HepG2 (cell line): ENCODE results near the gene DTYMK. TPM values are rescaled to one million over a fixed set of nuclear protein-coding genes. Genes with fewer than 3 reads are reported as not detected.

Source experiments
- ATF7 ChIP-seq, 2 experiments: fragments of 450-650 bp in 1 of 2; sonication (generic) in 1 of 2; formaldehyde crosslinking in 1 of 2; IDR thresholded peaks; 2 replicates each; pipeline versions ENCODE4 v1.4.0 to v1.6.1; 2016 to 2020; ENCODE audit warnings: antibody characterized with exemption in 1 of 2, mild to moderate bottlenecking in 1 of 2, missing genetic modification reagents in 1 of 2
- DNMT3B ChIP-seq: conservative IDR thresholded peaks from 2 replicates; pipeline ENCODE4 v1.6.1; 2016; ENCODE audit warnings: missing biosample characterization, control low read depth
- HMG20A ChIP-seq: IDR thresholded peaks from 2 replicates; pipeline ENCODE4 v1.6.1; 2016; ENCODE audit warnings: borderline replicate concordance
- ISX ChIP-seq: sonication (generic); formaldehyde crosslinking; conservative IDR thresholded peaks from 2 replicates; pipeline ENCODE4 v1.5.0; 2020; ENCODE audit warnings: missing genetic modification reagents
- KAT2B ChIP-seq: fragments of 150-350 bp; IDR thresholded peaks from 2 replicates; pipeline ENCODE4 v1.6.1; 2014; ENCODE audit warnings: low read depth, low read length, borderline replicate concordance
- MLLT10 ChIP-seq: sonication (generic); formaldehyde crosslinking; IDR thresholded peaks from 2 replicates; pipeline ENCODE4 v1.4.0; 2020; ENCODE audit warnings: missing genetic modification reagents
- PRDM4 ChIP-seq: sonication (generic); formaldehyde crosslinking; IDR thresholded peaks from 2 replicates; pipeline ENCODE4 v1.9.0; 2021; ENCODE audit warnings: missing genetic modification reagents, borderline replicate concordance
- RBAK ChIP-seq: sonication (generic); formaldehyde crosslinking; IDR thresholded peaks from 2 replicates; pipeline ENCODE4 v1.5.1; 2020; ENCODE audit warnings: mild to moderate bottlenecking, missing genetic modification reagents
- SIX1 ChIP-seq: sonication (generic); formaldehyde crosslinking; IDR thresholded peaks from 2 replicates; pipeline ENCODE4 v1.4.0; 2020; ENCODE audit warnings: missing genetic modification reagents, borderline replicate concordance
- SPEN ChIP-seq: sonication (generic); formaldehyde crosslinking; IDR thresholded peaks from 2 replicates; pipeline ENCODE4 v1.5.1; 2020; ENCODE audit warnings: low read depth, mild to moderate bottlenecking, missing genetic modification reagents
- U2AF2 ChIP-seq: fragments of 200-400 bp; formaldehyde crosslinking; IDR thresholded peaks from 2 replicates; pipeline ENCODE4 v1.6.1; 2017; ENCODE audit warnings: low read depth, mild to moderate bottlenecking, low read length
- ZFP82 ChIP-seq: sonication (generic); formaldehyde crosslinking; IDR thresholded peaks from 2 replicates; pipeline ENCODE4 v1.5.1; 2020; ENCODE audit warnings: mild to moderate bottlenecking, missing genetic modification reagents, borderline replicate concordance
- ZNF12 ChIP-seq: sonication (generic); formaldehyde crosslinking; IDR thresholded peaks from 2 replicates; pipeline ENCODE4 v1.5.0; 2020; ENCODE audit warnings: missing genetic modification reagents
- ZNF225 ChIP-seq: sonication (generic); formaldehyde crosslinking; IDR thresholded peaks from 2 replicates; pipeline ENCODE4 v1.4.0; 2020; ENCODE audit warnings: mild to moderate bottlenecking, missing genetic modification reagents
- ZNF501 ChIP-seq: sonication (generic); formaldehyde crosslinking; IDR thresholded peaks from 2 replicates; pipeline ENCODE4 v1.5.1; 2020; ENCODE audit warnings: mild to moderate bottlenecking, moderate library complexity, missing genetic modification reagents
- ZNF605 ChIP-seq: sonication (generic); formaldehyde crosslinking; IDR thresholded peaks from 2 replicates; pipeline ENCODE4 v1.8.0; 2022; ENCODE audit warnings: mild to moderate bottlenecking, missing genetic modification reagents
- ZNF616 ChIP-seq: sonication (generic); formaldehyde crosslinking; IDR thresholded peaks from 2 replicates; pipeline ENCODE4 v1.5.0; 2020; ENCODE audit warnings: low read depth, mild to moderate bottlenecking, missing genetic modification reagents
- polyA plus RNA-seq, 8 experiments: library from polyadenylated mRNA; depleted of rRNA in 3 of 8; stranded (reverse) in 7 of 8; unstranded in 1 of 8; fragments of >200 nt; fragmentation: Illumina TruSeq in 4 of 8; extraction: Trizol in 4 of 8; gene quantifications; 2 replicates each; pipeline versions ENCODE4 v1.2.1 to v1.2.3, GENCODE V29; 2011 to 2016; ENCODE audit warnings: low read depth in 4 of 8, missing spikeins in 1 of 8, mixed read lengths in 1 of 8; ENCODE audit not compliant: insufficient read depth in 1 of 8
- total RNA-seq, 5 experiments: library from RNA; depleted of rRNA; stranded (reverse); fragments of >200 nt; fragmentation: Illumina TruSeq; extraction: Trizol; gene quantifications; 2 replicates each; pipeline ENCODE4 v1.2.3, GENCODE V29; 2016; ENCODE audit warnings: low read depth in 1 of 5
- TF ChIP-seq, protein P1 (sequence below): sonication (generic); formaldehyde crosslinking; IDR thresholded peaks from 2 replicates; pipeline ENCODE4 v1.4.0; 2020; ENCODE audit warnings: missing genetic modification reagents
- TF ChIP-seq, protein P2 (sequence below): IDR thresholded peaks from 2 replicates; pipeline ENCODE4 v1.6.1; 2016; ENCODE audit warnings: missing compliant biosample characterization, missing genetic modification reagents, borderline replicate concordance

The DTYMK gene
- total and polyA plus RNA-seq, 2 of the 13 experiments (the other 11 are each of a cell fraction or from before 2014, with no cell fraction given), result 57.5 to 134 TPM

DNA sequence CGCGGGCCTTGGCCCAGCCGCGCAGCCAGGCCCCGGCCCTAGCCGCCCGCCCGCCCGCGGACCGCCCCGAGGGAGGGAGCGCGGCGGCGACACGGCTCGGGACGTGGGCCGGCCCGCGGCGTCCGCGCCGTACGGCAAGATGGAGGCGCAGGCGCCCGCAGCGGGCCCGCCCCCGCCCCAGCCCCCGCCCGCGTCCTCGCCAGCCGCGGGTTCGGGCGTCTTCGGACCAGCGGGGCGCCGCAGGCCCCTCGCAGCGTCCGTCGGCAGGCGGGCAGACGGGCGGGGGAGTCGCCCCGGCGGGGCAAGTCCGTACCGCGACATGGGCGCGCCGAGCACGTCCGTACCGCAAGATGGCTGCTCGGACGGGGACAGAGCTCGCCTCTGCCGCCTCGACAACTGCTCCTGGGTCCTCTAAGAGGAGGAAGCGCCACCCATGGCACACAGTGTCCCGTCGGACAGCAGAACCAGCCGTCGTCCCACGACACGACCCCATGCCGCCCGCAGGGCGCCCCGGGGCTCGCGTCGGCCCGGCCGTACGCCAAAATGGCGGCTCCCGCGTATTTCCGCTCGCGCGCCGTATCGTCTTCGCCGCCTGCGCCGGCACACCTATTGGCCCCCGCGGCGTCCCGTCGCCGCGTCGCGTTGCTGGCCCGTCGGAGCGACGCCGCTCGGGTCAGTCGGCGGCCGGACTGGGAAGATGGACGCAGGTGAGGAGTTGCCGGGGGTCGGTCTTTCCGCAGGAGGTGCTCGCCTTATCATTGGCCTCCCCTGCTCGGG, 49.4 kb downstream of the DTYMK start, which contains the start of the genes ATG4B and THAP4 (continued):
- TF ChIP-seq ZNF501 (CRISPR knock-in tag), result peak; percentile 94
- TF ChIP-seq RBAK, result no peak
- TF ChIP-seq ATF7 (IDR thresholded peaks at IDR 0.05), result no peak
- no peak; the same call in 1 of the 2 replicates for TF ChIP-seq ATF7 (CRISPR knock-in tag; IDR thresholded peaks at IDR 0.05)
- peak; percentile 34; the same call in 1 of the 2 replicates for TF ChIP-seq ZNF12 (CRISPR knock-in tag)
- TF ChIP-seq ISX (CRISPR knock-in tag), result no peak
- peak; percentile 51; the same call in 1 of the 2 replicates for TF ChIP-seq ZNF616 (CRISPR knock-in tag)
- TF ChIP-seq, protein P1, sequence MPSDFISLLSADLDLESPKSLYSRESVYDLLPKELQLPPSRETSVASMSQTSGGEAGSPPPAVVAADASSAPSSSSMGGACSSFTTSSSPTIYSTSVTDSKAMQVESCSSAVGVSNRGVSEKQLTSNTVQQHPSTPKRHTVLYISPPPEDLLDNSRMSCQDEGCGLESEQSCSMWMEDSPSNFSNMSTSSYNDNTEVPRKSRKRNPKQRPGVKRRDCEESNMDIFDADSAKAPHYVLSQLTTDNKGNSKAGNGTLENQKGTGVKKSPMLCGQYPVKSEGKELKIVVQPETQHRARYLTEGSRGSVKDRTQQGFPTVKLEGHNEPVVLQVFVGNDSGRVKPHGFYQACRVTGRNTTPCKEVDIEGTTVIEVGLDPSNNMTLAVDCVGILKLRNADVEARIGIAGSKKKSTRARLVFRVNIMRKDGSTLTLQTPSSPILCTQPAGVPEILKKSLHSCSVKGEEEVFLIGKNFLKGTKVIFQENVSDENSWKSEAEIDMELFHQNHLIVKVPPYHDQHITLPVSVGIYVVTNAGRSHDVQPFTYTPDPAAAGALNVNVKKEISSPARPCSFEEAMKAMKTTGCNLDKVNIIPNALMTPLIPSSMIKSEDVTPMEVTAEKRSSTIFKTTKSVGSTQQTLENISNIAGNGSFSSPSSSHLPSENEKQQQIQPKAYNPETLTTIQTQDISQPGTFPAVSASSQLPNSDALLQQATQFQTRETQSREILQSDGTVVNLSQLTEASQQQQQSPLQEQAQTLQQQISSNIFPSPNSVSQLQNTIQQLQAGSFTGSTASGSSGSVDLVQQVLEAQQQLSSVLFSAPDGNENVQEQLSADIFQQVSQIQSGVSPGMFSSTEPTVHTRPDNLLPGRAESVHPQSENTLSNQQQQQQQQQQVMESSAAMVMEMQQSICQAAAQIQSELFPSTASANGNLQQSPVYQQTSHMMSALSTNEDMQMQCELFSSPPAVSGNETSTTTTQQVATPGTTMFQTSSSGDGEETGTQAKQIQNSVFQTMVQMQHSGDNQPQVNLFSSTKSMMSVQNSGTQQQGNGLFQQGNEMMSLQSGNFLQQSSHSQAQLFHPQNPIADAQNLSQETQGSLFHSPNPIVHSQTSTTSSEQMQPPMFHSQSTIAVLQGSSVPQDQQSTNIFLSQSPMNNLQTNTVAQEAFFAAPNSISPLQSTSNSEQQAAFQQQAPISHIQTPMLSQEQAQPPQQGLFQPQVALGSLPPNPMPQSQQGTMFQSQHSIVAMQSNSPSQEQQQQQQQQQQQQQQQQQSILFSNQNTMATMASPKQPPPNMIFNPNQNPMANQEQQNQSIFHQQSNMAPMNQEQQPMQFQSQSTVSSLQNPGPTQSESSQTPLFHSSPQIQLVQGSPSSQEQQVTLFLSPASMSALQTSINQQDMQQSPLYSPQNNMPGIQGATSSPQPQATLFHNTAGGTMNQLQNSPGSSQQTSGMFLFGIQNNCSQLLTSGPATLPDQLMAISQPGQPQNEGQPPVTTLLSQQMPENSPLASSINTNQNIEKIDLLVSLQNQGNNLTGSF (CRISPR knock-in tag), result peak; percentile 73; the same call in 1 of the 2 replicates
- TF ChIP-seq DNMT3B (CRISPR knock-in tag), result no peak
- TF ChIP-seq SIX1 (CRISPR knock-in tag), result peak; percentile 55; the same call in 1 of the 2 replicates
- TF ChIP-seq ZNF605 (CRISPR knock-in tag), result no peak; the same call in 1 of the 2 replicates
- no peak for TF ChIP-seq KAT2B
- no peak for TF ChIP-seq MLLT10
- TF ChIP-seq ZFP82 (CRISPR knock-in tag), result peak; percentile 96
- TF ChIP-seq, protein P2, sequence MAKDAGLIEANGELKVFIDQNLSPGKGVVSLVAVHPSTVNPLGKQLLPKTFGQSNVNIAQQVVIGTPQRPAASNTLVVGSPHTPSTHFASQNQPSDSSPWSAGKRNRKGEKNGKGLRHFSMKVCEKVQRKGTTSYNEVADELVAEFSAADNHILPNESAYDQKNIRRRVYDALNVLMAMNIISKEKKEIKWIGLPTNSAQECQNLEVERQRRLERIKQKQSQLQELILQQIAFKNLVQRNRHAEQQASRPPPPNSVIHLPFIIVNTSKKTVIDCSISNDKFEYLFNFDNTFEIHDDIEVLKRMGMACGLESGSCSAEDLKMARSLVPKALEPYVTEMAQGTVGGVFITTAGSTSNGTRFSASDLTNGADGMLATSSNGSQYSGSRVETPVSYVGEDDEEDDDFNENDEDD, result peak; percentile 65; the same call in 1 of the 2 replicates
- TF ChIP-seq HMG20A, result no peak
- peak; percentile 64; the same call in 1 of the 2 replicates for TF ChIP-seq ZNF225 (CRISPR knock-in tag)
- no peak for TF ChIP-seq PRDM4 (CRISPR knock-in tag)
- peak; percentile 95 for TF ChIP-seq SPEN (CRISPR knock-in tag)
- peak; percentile 65; the same call in 1 of the 2 replicates for TF ChIP-seq U2AF2
